BLaER1 (cell line): ENCODE results near the gene ZNF414.
A peak's percentile ranks its signal among the peaks of the same experiment; 100 is the strongest.

Experiments used
- H3K27ac ChIP-seq: shearing (Covaris generic); formaldehyde crosslinking; 2 replicates; pipeline ENCODE4 v1.8.1; 2022
- H3K27me3 ChIP-seq: shearing (Covaris generic); formaldehyde crosslinking; 2 replicates; pipeline ENCODE4 v1.8.1; 2022
- H3K36me3 ChIP-seq: shearing (Covaris generic); formaldehyde crosslinking; 2 replicates; pipeline ENCODE4 v1.8.1; 2022
- H3K4me1 ChIP-seq: shearing (Covaris generic); formaldehyde crosslinking; 2 replicates; pipeline ENCODE4 v1.8.1; 2022
- H3K4me2 ChIP-seq: shearing (Covaris generic); formaldehyde crosslinking; 2 replicates; pipeline ENCODE4 v1.8.1; 2022
- H3K4me3 ChIP-seq: shearing (Covaris generic); formaldehyde crosslinking; 2 replicates; pipeline ENCODE4 v1.8.1; 2022
- H3K9ac ChIP-seq: shearing (Covaris generic); formaldehyde crosslinking; 2 replicates; pipeline ENCODE4 v1.8.1; 2022
- H3K9me3 ChIP-seq: shearing (Covaris generic); formaldehyde crosslinking; 2 replicates; pipeline ENCODE4 v1.8.1; 2022
- H4K20me1 ChIP-seq: shearing (Covaris generic); formaldehyde crosslinking; 2 replicates; pipeline ENCODE4 v1.8.1; 2022
- Cebpa-rat ChIP-seq: shearing (Covaris generic); IDR thresholded peaks from 2 replicates; pipeline ENCODE4 v1.8.1; 2022

The ZNF414 gene

DNA sequence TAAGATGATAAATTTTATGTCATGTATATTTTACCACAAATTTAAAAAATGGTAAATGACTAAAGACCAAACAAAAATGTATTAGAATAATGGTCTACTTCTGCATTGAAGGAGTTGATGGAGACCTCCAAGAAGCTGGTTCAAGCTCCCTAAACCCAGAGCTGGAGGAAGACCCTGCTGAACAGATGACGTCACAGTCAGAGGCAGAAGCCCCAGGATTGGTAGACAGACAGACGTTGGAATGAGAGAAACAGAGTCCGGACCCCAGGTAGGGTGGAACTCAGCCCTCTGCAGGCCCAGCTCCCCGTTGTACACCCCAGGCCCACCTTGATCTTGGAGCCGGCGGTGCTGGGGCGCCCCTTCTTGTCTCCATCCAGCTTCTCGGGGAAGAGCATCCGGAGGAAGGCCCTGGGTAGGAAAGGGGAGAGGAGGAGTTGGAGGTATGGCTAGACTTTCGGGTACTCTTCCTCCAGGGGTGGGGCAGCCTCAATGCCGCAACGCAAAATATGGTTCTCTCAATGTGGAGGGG lies 25.7 kb upstream of the ZNF414 start:
- no peaks in the 10 kb centered on the region for H3K9me3 ChIP-seq
- no peaks in the 10 kb centered on the region for H4K20me1 ChIP-seq
- no peak overlapping the region for H3K9ac ChIP-seq
- H3K4me1 ChIP-seq: no peaks in the 10 kb centered on the region
- H3K27ac ChIP-seq: no peak overlapping the region
- H3K27me3 ChIP-seq: no peaks in the 10 kb centered on the region
- H3K4me3 ChIP-seq: no peak overlapping the region
- no peak for TF ChIP-seq Cebpa-rat
- no peaks in the 10 kb centered on the region for H3K36me3 ChIP-seq
- H3K4me2 ChIP-seq: no peak overlapping the region

DNA sequence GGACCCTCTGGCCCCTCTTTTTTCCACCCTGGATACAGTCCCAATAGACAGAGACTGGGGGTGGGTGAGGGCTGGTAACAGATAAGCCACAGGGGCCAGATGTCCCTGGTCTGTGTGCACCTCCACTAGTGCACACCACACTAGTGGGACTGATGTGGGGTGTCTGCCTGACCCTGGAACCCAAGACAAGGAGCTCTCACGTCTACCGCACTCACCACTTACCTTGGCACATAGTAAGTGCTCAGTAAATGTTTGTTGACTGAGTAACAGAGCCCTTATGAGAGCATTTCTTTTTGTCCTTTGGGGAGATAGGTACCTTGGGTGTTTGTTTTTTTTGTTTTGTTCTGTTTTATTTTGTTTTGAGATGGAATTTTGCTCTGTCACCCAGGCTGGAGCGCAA lies 23.1 kb upstream of the ZNF414 start:
- Histone ChIP-seq H3K9ac (no peak overlapping the region), H3K4me3 (no peak overlapping the region), H3K4me1 (no peaks in the 10 kb centered on the region), H4K20me1 (no peaks in the 10 kb centered on the region), H3K36me3 (no peaks in the 10 kb centered on the region), H3K9me3 (no peaks in the 10 kb centered on the region), H3K27ac (no peak overlapping the region), H3K4me2 (no peak overlapping the region), H3K27me3 (no peaks in the 10 kb centered on the region)
- no peak for TF ChIP-seq Cebpa-rat

DNA sequence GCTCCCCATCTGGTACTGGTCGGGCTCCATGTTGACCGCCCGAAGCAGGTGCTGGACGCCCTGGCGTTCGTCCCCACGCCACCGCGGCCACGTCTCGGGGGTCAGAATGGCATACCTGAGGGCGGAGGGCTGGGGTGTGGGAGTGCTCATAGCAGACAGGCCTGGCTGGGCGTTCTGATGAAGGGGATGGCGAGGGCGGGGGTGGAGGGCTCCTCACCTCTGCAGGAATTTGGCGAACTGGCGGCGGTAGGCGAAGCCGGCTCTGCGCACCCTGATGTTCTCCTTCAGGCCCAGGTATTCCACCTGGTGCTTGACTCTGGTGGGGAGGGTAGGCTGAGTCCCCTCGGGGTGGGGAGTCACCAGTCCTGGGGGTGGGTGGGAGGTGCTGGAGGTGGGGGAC lies 22.3 kb upstream of the ZNF414 start:
- no peaks in the 10 kb centered on the region for H3K9me3 ChIP-seq
- 0 out of 2 replicates have a peak, but pooled peaks cover 2% of the 10 kb centered on the region for H3K4me1 ChIP-seq
- no peaks in the 10 kb centered on the region for H4K20me1 ChIP-seq
- no peaks in the 10 kb centered on the region for H3K27me3 ChIP-seq
- no peak overlapping the region for H3K27ac ChIP-seq
- no peak overlapping the region for H3K9ac ChIP-seq
- H3K36me3 ChIP-seq: no peaks in the 10 kb centered on the region
- H3K4me2 ChIP-seq: no peak overlapping the region
- no peak overlapping the region for H3K4me3 ChIP-seq
- TF ChIP-seq Cebpa-rat: no peak

DNA sequence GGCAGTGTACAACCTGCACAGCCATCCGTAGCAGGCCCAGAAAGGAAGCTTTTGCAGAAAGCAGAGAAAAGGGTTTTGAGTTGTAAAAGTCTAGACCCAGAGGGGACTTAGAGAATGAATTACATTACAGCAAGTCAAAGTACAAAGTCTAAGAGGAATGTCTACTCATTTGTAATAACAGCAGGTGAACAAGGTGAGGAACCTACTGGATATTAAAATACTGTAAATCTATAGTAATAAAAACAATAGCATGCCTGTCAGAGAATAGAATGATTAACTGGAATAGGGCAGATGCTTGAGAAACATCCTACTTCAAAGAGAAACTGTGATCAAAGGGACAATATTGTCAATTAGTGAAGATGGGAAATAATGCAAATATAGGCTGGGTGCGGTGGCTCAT lies 18.3 kb upstream of the ZNF414 start:
- H4K20me1 ChIP-seq: no peaks in the 10 kb centered on the region
- TF ChIP-seq Cebpa-rat: no peak
- no peak overlapping the region for H3K27ac ChIP-seq
- no peak overlapping the region for H3K9ac ChIP-seq
- no peaks in the 10 kb centered on the region for H3K27me3 ChIP-seq
- no peak overlapping the region for H3K4me2 ChIP-seq
- 0 out of 2 replicates have a peak, but pooled peaks cover 6% of the 10 kb centered on the region for H3K4me1 ChIP-seq
- no peak overlapping the region for H3K4me3 ChIP-seq
- H3K9me3 ChIP-seq: no peaks in the 10 kb centered on the region
- peaks cover 19% of the 10 kb centered on the region for H3K36me3 ChIP-seq

DNA sequence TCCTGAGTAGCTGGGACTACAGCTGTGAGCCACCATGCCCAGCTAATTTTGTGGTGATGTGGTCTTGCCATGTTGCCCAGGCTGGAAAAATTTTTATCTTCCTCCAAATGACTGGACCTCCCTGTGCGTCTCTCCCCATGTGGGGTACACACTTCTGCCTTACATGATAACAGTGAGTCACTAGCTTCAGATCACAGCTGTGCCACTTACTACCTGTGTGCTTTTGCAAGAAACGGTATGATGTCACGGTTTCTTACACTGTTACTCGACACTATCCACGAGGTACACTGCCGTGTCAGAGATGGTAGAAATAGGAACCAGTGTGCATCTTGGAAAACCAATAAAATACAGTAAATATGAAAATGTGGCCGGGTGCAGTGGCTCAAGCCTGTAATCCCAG lies 17.5 kb upstream of the ZNF414 start:
- H4K20me1 ChIP-seq: no peaks in the 10 kb centered on the region
- no peak for TF ChIP-seq Cebpa-rat

DNA sequence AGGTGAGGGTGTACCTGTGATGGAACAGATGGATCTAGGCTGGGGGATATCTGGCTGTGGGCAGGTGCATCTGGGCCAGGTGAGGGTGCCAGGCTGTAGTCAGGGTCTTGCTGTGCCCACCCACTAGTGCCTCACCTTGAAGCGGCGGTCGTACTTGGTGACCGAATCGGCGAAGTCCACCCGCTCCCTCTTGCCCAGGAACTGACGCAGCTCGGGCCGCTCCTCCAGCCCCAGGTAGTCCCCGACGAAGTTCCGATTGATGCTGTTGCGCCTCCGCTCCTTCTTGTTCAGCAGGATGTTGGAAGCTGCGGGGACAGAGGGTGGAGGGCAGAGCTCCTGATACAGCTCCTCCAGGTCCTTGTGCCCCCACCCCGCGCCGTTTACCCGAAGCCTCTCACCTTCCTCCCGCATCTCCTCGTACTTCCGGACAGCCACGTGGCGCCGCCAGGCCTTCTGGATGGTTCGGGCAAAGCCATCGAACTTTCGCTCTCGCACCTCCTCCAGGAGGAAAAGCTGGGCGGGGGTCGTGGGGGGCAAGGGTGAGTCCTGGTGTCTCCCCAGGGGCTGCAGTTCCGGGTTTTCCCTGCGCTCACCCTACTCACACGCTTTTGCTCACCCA lies 16.2 kb upstream of the ZNF414 start:
- Histone ChIP-seq H3K27ac (no peak overlapping the region), H3K9me3 (peaks cover 12% of the 10 kb centered on the region), H3K4me2 (no peak overlapping the region), H3K4me3 (no peak overlapping the region), H4K20me1 (no peaks in the 10 kb centered on the region), H3K36me3 (peaks cover 22% of the 10 kb centered on the region), H3K4me1 (0 out of 2 replicates have a peak, but pooled peaks cover 12% of the 10 kb centered on the region), H3K27me3 (no peaks in the 10 kb centered on the region), H3K9ac (no peak overlapping the region)
- no peak for TF ChIP-seq Cebpa-rat

More for the DNA sequence above, 17.5 kb upstream of the ZNF414 start:
- H3K4me3 ChIP-seq: no peak overlapping the region
- no peaks in the 10 kb centered on the region for H3K27me3 ChIP-seq
- 0 out of 2 replicates have a peak, but pooled peaks cover 6% of the 10 kb centered on the region for H3K4me1 ChIP-seq
- no peak overlapping the region for H3K27ac ChIP-seq
- H3K9me3 ChIP-seq: no peaks in the 10 kb centered on the region
- H3K36me3 ChIP-seq: peaks cover 19% of the 10 kb centered on the region
- no peak overlapping the region for H3K9ac ChIP-seq
- no peak overlapping the region for H3K4me2 ChIP-seq

DNA sequence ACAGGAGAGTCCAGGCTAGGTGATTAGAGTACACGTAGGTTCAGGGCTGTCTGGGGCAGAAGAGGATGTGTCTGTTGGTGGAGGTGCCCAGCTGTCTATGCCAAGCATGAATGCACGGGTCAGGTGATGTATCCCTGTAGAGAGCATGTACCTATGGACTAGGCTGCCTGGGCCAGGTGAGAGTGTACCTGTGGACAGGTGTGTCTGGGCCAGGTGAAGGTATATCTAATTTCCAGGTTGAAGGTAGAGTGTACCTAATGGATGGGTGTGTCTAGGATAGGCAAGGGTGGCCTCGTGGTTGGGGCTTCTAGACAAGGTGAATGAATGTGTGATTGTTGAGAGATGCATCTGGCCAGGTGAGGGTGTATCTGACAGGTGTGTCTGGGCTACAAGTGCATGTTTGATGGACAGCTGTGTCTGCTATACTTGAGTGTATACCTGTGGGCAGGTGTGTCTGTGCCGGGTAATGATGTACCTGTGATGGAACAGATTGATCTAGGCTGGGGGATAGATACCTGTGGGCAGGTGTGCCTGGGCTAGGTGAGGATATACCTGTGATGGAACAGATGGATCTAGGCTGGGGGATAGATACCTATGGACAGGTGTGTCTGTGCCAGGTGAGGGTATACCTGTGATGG lies 15.5 kb upstream of the ZNF414 start:
- Histone ChIP-seq H3K9ac (no peak overlapping the region), H3K4me1 (0 out of 2 replicates have a peak, but pooled peaks cover 12% of the 10 kb centered on the region), H4K20me1 (no peaks in the 10 kb centered on the region), H3K36me3 (peaks cover 29% of the 10 kb centered on the region), H3K9me3 (peaks cover 16% of the 10 kb centered on the region), H3K4me2 (no peak overlapping the region), H3K27me3 (no peaks in the 10 kb centered on the region), H3K4me3 (no peak overlapping the region), H3K27ac (no peak overlapping the region)
- TF ChIP-seq Cebpa-rat: no peak

DNA sequence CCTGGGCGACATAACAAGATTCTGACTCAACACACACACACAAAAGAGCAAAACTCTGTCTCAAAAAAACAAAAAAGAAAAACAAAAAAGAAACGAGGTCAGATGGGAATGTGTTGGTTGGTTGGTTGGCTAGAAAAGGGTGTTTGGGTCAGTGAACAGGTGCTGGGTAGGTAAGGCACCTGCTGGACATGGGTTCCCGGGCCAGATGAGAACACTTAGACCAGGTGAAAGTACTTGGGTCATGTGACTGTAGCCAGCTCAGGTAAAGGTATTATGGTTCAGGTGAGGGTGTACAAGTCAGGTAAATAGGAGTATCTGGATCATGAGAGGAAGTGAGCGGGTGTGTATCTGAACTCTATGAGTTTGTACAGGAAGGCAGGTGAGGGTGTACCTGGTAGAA lies 14.5 kb upstream of the ZNF414 start:
- Histone ChIP-seq H3K27ac (no peak overlapping the region), H4K20me1 (no peaks in the 10 kb centered on the region), H3K4me1 (0 out of 2 replicates have a peak, but pooled peaks cover 12% of the 10 kb centered on the region), H3K4me3 (no peak overlapping the region), H3K36me3 (peaks cover 30% of the 10 kb centered on the region), H3K27me3 (no peaks in the 10 kb centered on the region), H3K9me3 (peaks cover 16% of the 10 kb centered on the region), H3K4me2 (no peak overlapping the region), H3K9ac (no peak overlapping the region)
- no peak for TF ChIP-seq Cebpa-rat

DNA sequence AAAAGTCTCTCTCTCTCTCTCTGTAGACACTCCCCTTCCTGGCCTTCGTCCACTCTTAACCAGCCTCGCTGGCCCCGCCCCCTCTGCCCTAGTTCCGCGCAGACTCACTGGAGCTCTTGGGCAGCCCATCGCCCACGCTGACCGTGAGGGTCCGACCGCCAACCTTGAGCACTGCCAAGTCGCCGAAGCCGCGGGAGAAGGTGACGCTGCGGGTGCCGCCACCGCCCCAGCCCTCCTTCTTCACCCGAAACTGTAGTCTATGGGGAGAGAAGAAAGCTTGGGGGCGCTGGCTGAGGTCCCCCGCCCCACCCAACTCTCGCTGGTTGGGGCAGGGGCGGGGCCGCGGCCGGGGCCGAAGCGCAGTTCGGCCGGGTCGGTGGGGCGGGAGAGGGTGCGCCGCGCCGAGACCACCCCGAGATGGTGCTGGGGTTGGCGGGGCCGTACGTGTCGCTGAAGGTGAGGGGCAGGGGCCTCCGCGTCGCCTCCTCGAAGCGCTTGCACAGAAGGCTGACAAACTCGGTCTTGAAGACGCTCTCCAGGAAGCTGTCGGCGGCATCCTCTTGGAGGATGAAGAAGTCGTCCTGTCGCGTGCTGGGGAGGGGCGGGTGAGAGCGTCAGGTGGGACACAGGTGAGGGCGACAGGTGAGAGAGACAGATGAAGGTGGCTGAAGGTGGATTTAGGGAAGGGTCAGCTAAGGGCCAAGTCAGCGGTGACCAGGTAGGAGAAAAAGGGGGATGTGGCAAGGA lies 12.6 kb upstream of the ZNF414 start:
- Histone ChIP-seq H3K4me1 (0 out of 2 replicates have a peak, but pooled peaks cover 12% of the 10 kb centered on the region), H3K9me3 (peaks cover 16% of the 10 kb centered on the region), H3K27ac (no peak overlapping the region), H3K4me3 (peak overlapping the region; percentile 64), H3K4me2 (peak overlapping the region; percentile 56), H3K27me3 (no peaks in the 10 kb centered on the region), H3K36me3 (peaks cover 30% of the 10 kb centered on the region), H4K20me1 (no peaks in the 10 kb centered on the region), H3K9ac (0 out of 2 replicates have a peak overlapping the region, but pooled peaks have one; percentile 53)
- no peak for TF ChIP-seq Cebpa-rat

DNA sequence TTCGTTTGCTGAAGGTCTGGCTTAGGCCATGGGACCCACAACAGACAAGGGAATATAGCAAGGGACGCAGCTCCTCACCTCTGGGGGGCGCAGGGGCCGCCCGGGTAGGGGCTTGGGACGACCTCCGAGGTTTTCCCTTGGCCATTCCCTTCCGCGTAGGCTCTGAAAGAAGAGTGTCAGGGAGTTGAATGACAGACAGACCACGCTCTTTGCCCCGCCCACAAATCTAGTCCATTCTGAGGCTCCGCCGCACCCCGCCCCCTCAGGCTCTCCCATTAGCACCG lies 11.4 kb upstream of the ZNF414 start:
- H3K9me3 ChIP-seq: peaks cover 16% of the 10 kb centered on the region
- peaks cover 29% of the 10 kb centered on the region for H3K36me3 ChIP-seq
- H3K4me3 ChIP-seq: peak overlapping the region; percentile 64; the same call in 1 of the 2 replicates
- no peak for TF ChIP-seq Cebpa-rat
- no peak overlapping the region for H3K9ac ChIP-seq
- H3K4me1 ChIP-seq: 0 out of 2 replicates have a peak, but pooled peaks cover 6% of the 10 kb centered on the region
- H4K20me1 ChIP-seq: no peaks in the 10 kb centered on the region
- no peaks in the 10 kb centered on the region for H3K27me3 ChIP-seq
- H3K4me2 ChIP-seq: no peak overlapping the region
- H3K27ac ChIP-seq: no peak overlapping the region
